Right kidney (tissue), 1 donor: ENCODE measurements around the gene ERC2.

Source experiments
- DNase-seq: peaks from one replicate; pipeline ENCODE4 v3.0.0-alpha.2; 2016

The ERC2 gene

GRCh38 chr3:56424885-56425284 lies 43.4 kb downstream of the ERC2 start:
- no peak for DNase-seq

DNA sequence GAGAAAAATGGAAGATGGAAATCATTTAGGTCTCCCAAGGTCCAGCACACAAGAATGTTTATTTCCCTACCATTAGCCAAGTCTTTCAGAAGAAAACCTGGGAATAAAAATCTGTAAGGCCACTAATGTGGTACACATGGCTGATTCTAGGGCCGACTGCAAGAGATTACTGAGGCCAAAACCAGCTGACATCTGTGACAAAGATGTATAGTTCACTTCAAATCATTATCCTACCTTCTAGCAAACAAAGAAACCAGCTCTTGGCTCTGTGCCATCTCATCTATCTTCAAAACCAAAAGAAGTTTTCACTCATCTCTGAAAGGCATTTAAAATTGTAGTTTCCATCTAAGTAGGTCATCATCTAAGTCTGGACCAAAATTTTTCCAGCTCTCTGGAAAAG lies 43.9 kb downstream of the ERC2 start:
- DNase-seq = no peak

- DNase-seq = no peak
Observed at GRCh38 chr3:56423661-56424099, 44.6 kb downstream of the ERC2 start.

- DNase-seq = no peak
Observed at GRCh38 chr3:56422316-56422715, 46.0 kb downstream of the ERC2 start.

DNA sequence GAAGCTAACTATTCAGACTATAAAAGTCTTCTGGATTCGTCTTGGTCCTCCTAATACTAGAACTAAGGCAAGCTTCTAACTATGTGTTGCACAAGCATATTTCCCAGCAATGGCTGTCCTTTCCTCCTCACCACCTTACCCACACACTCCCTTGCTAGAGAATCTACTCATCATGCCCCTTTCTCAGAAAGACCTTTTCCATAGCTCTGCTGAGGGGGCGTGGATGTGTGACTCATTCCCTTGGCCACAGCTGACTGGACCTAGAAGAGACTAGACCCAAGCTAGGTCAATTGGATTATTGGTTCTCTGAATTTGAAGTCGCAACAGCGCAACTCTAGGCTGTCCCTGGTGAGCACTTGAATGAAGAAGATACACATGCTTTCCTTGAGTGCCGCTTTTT lies 47.1 kb downstream of the ERC2 start:
- no peak for DNase-seq

DNA sequence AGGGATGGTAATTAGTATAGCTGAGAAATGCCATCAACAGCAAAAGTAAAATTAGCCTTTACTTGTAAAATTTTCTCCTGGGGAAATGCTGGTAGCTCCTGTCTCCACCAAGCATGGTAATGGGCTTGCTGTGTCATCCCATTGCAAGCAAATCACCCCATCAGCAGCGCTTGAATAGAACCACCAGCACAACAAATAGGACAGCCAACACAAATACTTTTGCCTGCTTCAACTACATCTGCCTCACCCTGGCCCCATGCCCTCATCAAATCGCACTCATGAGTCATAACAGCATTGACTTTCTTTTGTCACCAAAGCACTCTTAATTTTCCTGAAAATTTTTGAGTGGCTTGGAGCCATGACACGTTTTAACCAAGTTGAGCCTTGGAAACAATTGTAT lies 52.6 kb downstream of the ERC2 start:
- no peak for DNase-seq

DNA sequence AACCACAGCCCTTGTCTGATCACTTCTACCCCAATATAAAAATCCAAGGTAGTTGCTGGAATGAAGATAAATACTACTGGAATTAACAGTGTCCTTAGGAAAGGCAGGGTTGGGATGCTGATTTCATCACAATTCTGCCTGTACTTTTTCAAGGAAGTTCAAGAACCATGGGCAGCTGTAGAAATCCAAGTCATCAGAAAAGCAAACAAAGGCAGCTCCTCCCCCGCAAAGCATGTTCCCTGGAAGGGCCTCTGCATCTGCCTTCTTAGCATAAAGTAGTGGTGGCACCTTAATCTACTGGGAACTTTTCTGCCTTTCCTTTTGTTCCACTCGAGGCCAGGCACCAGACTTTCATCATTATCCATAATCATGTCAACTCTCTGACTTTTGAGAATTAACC lies 54.4 kb downstream of the ERC2 start:
- no peak for DNase-seq

DNA sequence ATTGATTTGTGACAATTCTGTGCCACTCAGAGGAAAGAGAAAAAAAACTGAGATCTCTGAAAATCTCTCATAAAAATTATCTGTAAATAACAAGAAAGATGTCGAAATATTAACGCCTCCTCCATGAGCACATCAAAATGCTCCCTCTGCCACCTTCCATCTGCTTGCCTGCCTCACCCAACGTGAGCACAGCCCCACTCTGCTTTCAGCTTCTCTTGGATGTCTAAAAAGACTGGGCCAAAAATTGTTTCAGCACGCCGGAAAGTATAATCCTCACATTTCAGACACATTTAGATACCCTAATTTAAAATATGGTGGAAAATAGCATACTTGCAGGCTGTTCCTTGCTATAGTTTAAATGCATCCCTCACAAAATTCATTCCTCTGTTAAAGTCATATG lies 57.1 kb downstream of the ERC2 start:
- DNase-seq = no peak

DNA sequence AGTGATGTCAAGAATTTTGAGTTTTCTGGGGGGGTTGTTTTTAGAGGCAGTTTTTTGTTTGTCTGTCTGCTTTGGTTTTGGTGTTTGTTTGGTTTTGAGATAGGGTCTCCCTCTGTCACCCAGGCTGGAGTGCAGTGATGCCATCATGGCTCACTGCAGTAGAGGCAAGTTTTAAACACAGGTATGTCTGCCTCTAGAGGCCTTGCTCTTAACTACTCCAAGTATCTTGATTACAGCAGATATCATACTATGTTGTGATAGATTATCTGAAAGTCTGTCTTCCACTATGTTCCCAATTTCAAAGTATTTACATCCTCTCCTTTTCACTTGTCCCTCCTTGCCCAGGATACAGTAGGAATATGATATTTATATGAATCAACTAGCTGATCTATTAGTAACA lies 57.7 kb downstream of the ERC2 start:
- DNase-seq = no peak

GRCh38 chr3:56409790-56410189 lies 58.5 kb downstream of the ERC2 start:
- DNase-seq = no peak

- DNase-seq = no peak
Observed at GRCh38 chr3:56408761-56409196, 59.5 kb downstream of the ERC2 start.

DNA sequence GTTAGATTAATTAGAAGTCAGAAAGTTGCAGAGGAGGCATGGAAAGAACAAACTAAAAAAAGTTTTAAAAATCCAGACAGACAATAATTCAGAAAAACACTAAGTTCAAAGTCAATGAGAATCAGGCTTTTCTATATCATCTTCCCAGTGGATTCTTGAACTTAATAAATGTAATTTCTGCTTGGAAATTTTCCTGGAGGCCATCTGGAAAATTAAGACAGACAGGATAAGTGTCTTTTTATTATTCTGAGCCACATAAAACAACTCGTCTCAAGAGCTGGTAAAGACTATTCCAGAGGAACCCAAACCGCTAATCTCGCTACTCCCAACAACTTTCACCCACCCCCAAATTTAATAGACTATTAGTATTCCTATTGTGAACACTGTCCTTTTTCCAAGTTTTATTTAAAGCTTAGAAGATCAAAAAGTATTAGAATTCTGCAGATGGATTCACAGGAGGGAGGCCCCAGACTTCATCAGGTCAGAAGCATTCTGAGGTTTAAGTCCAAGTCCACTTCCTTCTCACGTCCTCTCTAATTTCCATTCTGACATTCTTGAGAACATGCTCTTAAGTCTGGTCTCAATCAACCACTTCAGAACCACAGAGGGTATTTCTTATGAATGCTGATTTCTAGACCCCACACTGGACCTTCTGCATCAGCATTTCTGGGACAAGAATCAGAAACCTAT lies 61.3 kb downstream of the ERC2 start:
- no peak for DNase-seq

DNA sequence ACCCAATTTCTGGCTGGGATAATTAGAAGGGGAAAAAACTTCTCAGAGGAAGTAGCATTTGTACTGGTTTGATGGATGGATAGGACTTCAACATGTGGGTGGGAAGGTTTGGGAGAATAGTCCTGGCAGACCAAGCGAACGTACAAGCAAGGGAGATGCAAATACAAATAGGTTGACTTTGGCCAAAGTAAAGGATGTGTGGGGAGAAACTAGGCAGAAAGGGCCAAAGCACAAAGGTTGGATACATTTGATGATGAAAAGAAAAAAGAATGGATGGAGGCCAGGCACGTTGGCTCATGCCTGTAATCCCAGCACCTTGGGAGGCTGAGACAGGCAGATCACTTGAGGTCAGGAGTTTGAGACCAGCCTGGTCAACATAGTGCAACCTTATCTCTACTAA lies 63.4 kb downstream of the ERC2 start:
- DNase-seq = no peak

DNA sequence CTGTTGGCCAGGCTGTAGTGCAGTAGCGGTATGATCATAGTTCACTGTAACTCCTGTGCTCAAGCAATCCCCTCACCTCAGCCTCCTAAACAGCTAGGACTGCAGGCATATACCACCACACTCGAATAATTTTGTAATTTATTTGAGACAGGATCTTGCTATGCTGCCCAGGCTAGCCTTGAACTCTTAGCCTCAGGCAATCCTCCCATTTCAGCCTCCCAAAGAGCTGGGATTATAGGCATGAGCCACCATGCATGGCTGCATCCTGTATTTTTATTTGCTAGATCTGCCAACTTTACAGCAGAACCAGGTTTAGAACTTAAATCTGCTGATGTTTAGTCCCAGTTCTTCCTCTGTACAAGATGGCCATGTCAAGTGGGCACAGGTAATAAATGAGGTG lies 69.6 kb downstream of the ERC2 start:
- DNase-seq = no peak

- DNase-seq = no peak
Observed at GRCh38 chr3:56397798-56398197, 70.5 kb downstream of the ERC2 start.

GRCh38 chr3:56389183-56389830 lies 79.0 kb downstream of the ERC2 start:
- DNase-seq = no peak

GRCh38 chr3:56383092-56383491 lies 85.2 kb downstream of the ERC2 start:
- DNase-seq = no peak

GRCh38 chr3:56379723-56380287 lies 88.5 kb downstream of the ERC2 start:
- DNase-seq = no peak

GRCh38 chr3:56375654-56376053 lies 92.6 kb downstream of the ERC2 start:
- DNase-seq = no peak

DNA sequence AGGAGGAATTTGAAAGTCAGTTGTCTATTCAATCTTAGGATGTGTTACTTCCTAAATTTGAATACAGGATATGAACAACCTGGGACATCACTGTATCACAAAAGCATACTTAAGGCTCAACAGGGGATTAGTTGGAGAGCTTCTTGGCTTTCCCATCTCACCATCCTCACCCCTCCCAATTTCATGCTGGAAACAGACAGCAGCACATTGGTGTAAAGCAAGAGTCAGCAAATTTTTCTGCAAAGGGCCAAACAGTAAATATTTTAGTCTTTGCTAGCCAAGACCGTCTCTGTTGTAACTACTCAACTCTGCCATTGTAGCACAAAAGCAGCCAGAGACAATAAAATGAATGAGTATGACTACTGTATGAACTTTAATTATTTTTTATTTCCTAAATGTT lies 94.9 kb downstream of the ERC2 start:
- DNase-seq = no peak

- DNase-seq = no peak
Observed at GRCh38 chr3:56370991-56371775, 97.1 kb downstream of the ERC2 start.

DNA sequence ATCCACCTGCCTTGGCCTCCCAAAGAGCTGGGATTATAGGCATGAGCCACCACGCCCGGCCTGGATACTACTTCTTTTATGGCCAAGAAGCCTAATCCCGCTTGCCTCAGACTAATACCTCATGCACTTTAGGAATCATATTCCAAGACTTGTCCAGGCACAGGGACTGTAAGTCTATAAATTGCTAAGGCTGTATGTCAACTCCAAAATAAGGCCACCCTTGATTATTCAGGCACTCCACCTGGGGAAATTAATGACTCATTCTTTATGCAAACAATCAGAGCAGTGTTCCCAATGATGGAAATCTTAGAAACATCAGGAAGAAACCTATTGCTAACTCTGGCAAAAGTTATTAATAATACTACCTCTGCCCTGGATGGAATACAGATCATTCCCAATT lies 98.4 kb downstream of the ERC2 start:
- no peak for DNase-seq

DNA sequence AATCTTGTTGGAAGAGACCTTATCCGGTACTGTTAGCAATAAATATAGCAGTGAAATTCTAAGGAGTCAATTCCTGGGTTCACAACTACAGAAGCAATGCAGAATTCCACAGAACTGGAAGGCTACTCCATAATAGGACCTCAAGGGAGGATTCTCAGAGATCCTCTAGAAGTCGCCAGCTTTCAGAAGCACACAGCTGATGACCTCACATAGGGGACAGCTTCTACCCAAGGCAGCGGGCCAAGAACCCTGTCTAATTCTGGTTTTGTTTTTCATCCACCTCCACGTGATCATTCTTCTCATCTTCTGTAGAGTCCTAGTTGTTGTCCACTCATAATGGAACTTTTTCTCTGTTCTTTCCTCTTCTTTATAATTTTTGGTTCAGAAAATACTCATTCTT lies 99.4 kb downstream of the ERC2 start:
- DNase-seq = no peak
